HPDE6-E6E7 (cell line): ENCODE data around the gene GPR119.
"Not testable (repeated sequence)": the region's sequence is repeated elsewhere in the genome, so short reads cannot be mapped to it uniquely, and the experiment has no call there.

Experiments
- DNase-seq: peaks from one replicate; pipeline ENCODE4 v3.0.0; 2011; ENCODE audit warnings: missing footprints; ENCODE audit errors: extremely low spot score

The GPR119 gene

DNA sequence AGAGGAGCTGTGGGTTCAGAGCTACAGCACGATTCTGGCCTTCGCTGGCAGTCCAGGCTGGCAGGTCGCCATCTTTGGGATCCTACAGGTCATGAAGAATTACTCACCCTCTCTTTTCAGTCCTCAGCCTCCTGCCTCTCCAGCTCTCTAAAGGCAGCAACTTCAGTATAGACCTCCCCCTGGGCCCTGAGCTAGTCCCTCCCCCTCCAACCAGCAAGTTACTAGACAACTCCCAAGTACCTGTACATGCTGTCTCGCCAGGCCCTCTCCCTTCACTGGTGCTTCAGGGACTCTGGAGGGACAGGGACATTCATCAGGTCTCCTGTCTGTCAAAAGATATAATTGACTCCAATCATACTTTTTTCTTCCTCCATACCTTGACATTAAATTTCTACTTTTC lies at the start of gene GPR119:
Gene GPR119 (minus strand): TSS at position 155 of the 400 bp plus-strand sequence. CDS start 227 bp downstream, outside the sequence.
- DNase-seq, result no peak

DNA sequence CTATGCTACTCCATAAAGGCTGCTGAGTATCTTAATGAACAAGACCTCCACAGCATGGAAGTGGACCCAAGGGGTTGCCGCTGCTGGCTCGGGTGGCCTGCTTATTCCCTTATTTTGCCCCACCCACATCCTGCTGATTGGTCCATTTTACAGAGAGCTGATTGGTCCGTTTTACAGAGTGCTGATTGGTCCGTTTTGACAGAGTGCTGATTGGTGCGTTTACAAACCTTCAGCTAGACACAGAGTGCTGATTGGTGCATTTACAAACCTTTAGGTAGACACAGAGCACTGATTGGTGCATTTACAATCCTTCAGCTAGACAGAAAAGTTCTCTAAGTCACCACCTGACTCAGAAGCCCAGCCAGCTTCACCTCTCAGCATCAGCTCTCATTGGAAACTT lies 43.8 kb upstream of the GPR119 start:
- not testable (repeated sequence) for DNase-seq

DNA sequence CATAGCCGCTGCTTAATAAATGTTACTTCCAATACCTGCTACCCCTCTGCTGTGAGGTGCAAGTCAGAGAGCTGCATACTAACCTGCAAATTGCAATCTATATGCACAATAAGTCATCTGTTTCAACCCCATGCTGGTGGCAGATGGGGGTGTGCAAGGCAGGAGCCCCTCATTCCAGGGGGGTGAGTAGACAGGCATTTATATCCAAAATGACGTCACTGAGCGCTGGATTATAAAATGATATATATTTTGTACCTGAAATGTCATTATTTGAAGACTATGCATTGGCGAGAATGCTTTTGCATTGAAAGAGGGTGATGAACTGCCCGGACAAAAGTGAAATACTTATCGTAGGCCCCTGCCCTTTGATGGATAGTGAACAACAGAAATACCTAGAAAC lies 41.1 kb upstream of the GPR119 start:
- no peak for DNase-seq

DNA sequence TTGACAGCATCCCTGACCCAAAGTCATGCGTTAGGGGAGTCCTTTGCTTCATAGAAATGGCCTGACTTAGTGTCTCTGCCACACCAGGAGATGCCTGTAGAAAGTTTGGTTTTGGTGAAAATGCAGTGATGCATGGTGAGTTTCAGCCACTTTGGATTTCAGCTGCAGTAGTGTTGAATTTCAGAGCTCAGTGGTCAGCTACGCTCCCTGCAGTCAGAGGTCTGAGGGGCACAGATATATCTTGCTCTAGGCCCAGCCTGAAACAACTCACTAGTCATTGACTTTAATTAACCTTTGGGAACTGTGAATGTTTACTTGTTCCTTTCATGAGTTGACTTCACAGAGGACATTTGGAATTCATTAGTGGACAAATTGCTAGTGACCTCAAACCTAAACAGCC lies 33.8 kb upstream of the GPR119 start:
- DNase-seq, result no peak

DNA sequence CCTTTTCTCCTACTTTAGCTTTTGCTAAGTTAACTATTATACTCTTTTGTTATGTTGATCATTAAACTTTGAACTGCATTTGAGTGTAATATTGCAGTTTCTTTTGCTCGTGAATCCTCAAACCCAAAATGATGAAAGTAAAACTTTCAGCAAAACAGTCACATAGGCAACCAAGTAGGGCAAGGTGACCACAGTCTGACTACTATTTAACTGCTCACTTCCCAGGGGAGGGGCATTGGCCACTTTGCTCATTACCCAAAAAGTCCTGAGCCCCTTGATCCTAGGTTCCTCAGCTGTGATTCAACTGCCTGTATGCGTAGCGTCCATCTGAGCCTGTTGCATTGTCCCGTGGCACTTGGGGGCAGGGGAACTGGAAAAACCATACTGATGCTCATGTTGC lies 33.3 kb upstream of the GPR119 start:
- DNase-seq, result no peak

DNA sequence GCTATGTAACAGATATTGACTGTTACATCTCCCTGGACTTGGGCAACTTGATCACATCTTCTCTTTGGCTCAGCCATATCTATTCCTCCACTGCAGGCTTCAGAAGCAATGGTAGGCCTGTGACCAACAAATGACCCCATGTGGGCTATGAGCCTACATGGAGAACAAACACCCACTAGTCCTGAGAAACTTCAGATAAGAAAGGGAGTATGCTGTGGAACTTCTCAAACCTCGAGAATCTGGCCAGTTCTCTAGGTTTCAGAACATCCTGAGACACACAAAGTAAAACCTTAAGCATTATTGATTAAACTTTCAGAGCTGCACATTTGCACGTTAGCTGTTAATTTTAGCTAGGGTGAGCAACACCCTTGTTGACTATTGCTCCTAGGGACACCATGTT lies 32.6 kb upstream of the GPR119 start:
- DNase-seq, result no peak

DNA sequence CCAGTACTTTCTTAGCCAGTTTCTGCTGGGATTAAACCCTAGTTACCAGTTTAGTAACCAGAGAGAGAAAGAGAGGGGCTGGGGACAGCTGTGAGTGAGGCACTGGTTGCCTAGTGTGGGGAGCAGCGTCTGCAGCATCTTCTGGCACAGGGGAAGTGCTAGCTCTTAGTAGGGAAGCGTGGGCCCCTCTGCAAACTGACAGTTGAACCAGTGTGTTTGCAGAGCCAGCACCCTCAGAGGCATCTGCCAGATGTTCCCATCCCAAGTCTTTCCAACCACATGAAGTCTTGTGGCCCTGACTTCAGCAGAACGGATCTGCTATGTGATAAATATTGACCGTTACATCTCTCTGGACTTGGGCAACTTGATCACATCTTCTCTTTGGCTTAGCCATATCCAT lies 31.3 kb upstream of the GPR119 start:
- DNase-seq, result no peak

DNA sequence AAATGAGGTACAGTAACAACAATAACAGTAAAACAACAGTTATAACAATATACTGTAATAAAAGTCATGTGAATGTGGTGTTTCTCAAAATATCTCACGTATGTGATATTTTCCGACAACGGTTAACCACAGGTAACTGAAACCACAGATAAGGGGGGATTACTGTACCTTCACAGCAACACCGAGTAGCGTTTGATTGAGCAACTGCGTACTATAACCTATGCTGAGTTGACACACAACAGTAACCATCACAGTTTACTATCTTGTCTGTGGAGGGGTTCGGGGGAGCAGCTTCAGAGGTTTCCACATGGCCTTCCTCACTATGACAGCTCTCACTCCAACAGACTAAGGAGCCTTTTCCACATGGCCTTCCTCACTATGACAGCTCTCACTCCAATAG lies 29.7 kb upstream of the GPR119 start:
- no peak for DNase-seq

DNA sequence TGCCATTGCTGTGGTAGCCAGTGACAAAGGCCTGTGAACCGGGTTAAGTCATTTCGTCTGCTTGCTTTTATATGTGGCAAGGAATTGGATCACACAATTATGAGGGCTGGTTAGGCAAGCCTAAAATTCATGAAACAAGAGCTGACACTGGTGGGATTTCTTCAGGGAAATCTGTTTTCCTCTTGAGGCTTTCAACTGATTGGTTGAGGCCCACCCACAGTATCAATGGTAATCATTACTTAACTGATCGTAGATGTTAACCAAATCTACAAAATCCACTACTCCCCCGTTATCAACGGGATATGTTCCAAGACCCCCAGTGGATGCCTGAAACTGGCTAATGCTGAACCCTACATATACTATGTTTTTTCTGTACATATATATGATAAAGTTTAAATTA lies 29.3 kb upstream of the GPR119 start:
- DNase-seq, result no peak

DNA sequence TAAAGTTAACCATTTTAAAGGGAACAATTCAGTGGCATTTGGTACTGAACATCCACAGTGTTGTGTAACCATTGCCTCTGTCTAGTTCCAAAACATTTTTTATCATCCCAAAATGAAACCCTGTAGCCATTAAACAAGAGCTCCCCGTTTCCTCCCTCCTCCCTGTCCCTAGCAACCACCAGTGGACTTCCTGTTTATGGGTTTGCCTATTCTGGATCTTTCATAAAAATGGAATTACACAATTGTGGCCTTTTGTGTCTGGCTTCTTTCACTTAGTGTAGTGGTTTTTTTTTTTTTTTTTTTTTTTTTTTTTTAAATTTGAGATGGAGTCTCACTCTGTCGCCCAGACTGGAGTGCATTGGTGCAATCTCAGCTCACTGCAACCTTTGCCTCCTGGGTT lies 27.9 kb upstream of the GPR119 start:
- DNase-seq, result no peak

DNA sequence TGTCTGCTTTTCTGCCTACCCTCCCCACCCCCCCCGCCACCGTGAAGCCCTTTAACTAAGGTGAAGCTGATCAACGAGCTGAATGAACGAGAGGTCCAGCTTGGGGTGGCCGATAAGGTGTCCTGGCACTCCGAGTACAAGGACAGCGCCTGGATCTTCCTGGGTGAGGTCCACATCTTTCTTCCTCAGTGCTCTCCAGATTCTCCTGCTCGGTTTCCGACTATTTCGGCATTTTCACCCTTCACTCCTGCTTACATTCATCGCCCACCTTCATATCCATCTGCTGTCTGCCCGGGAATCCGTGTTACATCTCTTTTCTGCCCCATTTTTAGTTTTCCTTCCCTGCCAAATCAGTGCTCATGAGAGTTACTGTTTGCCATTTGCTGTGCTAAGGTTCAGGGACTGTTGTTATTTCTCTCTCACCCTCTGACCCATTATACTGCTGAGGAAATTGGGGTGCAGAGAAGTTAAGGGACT lies 16.8 kb upstream of the GPR119 start:
- DNase-seq, result no peak

DNA sequence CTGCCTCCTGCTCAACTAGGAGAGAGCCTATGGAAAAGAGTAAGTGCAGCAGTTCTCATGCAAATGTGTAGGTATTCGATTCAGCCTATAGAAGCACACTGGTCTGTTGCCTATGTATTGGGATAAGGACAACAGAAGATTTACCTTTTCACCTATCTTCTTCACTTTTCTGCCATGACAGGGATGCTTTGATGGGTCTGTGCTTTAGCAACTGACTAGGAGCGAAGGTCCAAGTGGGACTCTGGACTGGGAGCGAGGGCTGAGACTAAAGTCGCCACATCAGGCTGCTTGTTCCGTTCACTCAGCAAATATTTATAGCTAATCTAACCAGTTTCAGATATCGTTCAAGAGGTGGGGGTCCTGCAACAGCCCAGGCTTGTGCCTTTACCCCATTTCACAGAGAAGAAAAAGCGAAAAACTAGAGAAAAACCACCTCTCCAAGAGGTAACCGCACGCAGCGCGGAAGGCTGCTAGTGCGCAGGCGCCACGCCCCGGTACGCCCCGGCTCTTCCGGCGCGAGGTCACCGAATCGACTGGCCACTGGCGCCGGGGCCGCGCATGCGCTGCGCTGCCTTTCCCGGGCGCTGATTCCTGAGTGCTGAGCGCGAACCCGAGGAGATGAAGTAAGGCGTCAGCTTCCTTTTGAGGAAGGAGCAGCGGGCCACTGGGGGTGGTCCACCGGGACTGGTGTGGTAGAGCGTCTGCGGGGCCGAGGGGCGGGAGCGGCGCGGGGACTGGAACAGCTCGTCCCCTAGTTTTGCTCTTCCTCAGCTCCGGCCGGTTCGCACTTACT lies 16.1 kb upstream of the GPR119 start, which contains the start of gene RBMX2:
Gene RBMX2 (plus strand): TSS at position 573 of the 793 bp plus-strand sequence. CDS start 46 bp downstream, at position 619.
- DNase-seq, result peak; percentile 81

DNA sequence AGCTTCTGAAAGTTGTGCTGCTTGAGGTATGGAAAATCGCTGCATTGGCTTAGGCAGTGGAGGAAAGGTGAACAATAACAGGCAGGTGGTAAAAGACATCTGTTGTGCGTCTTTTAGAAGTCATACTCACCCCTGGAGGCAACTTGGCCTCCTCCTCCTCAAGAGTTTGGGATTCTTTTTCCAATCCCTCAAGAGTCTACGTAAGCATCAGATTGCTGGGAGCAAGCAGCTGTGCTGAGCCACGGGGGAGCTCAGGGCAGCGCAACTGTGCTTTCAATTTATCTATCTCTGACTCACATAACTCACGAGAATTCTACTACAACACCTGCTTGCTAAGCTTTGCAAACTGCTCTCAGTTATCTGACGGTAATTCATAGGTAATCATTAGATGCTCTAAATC lies 9.9 kb upstream of the GPR119 start:
- DNase-seq, result no peak

DNA sequence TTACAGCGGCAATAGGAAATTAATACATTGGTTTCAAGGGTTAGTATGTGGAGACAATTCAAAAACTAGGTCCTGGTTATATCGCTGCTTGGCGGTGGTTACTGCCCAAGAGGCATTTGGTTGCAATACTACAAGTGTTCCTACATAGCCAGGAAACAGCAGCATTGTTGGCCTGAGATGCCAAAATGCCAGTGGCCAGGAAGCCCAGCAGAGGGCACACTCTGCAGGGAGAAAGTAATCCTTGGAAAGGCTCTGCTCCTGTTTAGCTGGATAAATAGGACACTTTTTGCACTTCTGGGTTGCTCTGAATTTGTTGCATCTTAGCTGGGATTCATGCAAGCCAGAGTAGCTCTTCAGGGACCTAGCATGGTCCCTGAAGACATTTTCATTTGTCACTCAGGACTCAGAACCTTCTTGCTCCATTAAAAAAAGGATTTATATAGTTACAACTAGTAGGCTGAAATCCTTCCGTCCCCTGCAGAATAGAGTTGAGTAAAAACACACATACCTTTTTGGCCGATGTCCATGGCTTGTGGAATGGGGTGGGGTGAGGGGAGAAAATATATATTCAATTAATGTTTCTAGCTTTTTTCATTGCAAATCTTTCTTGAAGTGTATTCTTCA lies 8.1 kb upstream of the GPR119 start:
- DNase-seq, result peak; percentile 44

DNA sequence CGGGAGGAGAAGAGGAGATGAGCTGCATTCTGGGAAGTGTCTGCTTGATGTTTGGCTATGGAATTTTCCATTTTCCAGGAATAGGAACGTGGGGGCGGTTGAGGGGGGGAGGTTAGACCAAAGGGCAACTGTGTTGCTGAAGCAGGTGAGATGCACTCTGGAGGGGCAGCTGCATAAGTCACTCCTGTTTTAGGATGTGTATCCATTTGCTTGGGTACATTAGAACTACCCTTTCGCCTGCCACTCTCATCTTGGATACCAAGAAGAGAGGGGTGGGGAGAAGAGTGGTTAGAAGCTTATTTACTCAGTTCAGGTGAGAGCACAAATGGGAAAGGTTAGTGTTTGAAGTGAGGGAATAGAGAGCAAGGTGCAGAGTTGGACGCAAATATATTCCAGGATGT lies 934 bp upstream of the GPR119 start:
- no peak for DNase-seq

DNA sequence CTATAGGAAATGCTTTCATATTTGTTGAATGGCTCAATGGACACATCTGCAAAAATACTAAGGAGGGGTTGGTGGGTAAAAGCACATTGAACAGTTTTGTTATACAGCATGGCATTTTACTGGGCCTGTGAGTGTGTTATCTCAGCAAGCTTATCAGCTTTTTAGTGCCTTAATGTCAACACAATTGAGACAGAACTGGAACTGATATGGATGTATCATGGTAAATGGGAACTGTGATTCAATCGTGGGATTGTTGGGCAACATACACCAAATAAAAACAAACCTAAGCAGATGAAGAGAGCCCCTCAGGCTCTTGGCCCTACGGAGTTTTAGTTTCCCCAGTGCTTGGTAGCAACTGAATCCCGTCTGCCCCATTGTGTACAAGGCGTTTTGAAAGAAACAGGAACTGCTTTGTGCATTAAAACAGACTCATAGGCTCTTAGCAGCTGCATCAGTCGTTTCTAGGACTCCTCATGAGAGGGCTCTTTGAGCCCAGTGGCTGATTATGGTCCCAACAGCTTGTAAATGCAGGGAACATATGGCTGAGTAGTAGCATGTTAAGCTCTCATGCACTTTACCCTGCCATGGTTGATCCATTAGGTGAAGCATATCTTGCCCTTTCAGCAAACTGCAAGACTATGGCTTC lies 7.3 kb downstream of the GPR119 start:
- no peak for DNase-seq

DNA sequence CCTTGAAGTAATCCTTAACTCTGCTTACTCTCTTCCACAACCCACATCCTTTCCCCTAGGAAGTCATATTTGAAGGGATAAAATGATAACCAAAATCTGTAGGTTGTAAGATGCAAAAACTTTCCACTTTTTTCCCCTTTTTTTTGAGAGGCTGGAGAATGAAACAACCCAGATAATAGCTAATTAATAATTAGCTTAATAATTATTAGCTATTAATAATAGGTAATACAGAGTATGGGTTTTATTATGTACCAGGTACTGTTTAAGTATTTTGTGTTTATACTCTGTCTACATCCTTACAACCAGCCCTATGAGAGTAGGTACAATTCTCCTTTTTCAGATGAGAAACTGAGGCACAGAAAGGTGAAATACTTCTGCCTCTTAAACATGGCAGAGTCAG lies 9.4 kb downstream of the GPR119 start:
- DNase-seq, result no peak

DNA sequence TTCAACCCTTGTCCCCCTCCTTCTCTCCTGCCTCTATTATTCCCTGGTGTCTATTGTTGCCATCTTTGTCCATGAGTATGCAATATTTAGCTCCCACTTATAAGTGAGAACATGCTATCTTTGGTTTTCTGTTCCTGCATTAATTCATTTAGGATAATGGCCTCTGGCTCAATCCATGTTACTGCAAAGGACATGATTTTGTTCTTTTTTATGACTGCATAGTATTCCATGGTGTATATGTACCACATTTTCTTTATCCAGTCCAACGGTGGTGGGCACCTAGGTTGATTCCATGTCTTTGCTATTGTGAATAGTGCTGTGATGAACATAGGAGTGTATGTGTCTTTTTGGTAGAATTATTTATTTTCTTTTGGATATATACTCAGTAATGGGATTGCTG lies 33.4 kb downstream of the GPR119 start:
- not testable (repeated sequence) for DNase-seq

DNA sequence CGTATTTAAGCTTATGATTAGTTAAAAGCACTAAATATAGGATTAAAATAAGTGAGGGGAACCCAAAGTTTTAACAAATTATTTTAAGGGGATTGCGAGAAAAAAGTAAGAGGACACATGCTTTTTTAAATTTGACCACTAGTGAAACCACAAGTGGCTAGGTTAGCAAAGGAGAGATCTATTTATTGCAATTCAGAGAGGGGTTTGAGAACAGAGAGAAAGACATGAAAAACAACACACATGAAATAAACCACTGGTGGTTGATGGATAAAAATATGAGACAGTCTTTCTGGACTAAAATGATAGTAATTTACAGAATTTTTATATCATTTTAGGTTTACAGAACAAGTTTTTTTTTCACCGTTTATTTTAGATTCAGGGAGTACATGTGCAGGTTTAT lies 33.9 kb downstream of the GPR119 start:
- no peak for DNase-seq

DNA sequence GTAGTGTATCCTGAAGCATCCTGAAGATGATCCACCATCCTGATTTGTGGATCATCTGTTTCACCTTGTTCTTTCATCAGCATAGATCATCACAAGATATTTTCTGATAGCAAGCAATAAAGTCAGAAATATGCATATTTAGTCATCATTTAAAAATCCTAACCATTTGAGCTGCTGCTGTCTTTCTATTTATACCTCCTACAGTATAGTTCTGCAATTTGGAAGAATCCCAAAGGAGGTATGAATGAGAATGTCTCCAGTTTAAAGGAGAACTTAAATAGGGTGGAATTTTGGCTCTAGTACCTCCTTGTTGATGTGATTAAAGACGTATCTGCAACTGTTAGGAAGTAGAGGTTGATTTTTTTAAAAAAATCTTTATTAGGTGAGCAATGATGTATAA lies 38.2 kb downstream of the GPR119 start:
- no peak for DNase-seq

DNA sequence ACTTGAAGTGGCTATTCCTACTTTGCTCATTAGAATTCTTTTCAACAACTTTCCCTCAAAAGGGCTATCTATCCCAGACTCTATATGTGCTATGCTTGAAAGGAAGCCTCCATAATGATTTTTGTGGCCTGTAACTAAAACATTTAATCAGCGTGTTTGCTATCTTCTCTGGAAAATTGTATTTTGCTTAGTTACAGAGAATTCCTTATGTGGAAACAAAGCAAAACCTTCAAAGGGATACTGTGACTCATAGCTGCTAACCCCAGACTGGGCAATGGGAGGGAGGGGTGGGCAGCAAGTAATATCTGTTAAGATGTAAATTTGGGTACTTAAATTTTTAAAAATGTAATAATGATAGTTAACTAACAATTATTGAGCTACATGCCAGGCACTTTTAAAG lies 42.1 kb downstream of the GPR119 start:
- DNase-seq, result no peak

DNA sequence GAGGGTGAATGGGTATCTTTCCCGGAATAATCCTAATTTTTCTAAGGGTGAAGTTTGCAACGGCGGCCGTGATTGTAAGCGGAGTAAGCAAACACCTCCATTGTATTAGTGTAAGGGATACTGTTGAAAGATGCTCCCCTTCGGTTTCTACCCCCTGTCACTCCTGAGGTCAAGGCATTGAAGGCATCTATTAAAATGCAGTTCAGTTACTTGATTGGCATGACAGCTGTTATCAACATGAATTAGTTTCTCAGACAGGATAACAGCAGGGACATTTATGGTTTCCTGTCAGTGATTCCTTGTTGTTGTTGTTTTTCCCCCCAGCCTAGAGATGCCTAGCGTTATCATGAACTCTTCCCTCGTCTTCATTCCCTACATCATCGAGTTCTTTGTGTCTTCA lies 45.2 kb downstream of the GPR119 start:
- no peak for DNase-seq
